Measurements from ENCODE around the gene RIPOR3.

The RIPOR3 gene

DNA sequence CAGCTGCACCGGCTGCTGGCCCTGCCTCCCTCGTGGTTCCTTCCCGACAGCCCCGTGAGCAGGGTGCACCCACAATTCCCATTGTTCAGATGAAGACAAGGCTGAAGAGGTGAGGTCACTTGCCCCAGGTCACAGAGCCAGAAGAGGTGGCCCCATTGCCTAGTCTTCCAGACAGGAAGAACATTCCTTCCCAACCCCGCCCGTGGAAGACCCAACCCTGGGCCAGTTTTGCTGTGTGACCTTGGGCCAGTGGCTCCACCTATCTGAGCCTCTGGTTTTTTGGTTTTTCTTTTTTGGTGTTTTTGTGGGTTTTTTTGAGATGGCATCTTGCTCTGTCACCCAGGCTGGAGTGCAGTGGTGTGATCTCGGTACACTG, 61.7 kb downstream of the RIPOR3 start:
- TF ChIP-seq, protein P1, sequence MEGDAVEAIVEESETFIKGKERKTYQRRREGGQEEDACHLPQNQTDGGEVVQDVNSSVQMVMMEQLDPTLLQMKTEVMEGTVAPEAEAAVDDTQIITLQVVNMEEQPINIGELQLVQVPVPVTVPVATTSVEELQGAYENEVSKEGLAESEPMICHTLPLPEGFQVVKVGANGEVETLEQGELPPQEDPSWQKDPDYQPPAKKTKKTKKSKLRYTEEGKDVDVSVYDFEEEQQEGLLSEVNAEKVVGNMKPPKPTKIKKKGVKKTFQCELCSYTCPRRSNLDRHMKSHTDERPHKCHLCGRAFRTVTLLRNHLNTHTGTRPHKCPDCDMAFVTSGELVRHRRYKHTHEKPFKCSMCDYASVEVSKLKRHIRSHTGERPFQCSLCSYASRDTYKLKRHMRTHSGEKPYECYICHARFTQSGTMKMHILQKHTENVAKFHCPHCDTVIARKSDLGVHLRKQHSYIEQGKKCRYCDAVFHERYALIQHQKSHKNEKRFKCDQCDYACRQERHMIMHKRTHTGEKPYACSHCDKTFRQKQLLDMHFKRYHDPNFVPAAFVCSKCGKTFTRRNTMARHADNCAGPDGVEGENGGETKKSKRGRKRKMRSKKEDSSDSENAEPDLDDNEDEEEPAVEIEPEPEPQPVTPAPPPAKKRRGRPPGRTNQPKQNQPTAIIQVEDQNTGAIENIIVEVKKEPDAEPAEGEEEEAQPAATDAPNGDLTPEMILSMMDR (IDR thresholded peaks at IDR 0.05; ENCODE audit: borderline replicate concordance, control extremely low read depth, extremely low read depth, insufficient read depth, missing control alignments) = no peak
- in situ Hi-C loops (cut with MboI; ENCODE audit: low sequenced_read_pairs, unreplicated experiment) = no loop called here
- DNase-seq (ENCODE audit: low spot score) = no peak

- TF ChIP-seq, protein P1 (IDR thresholded peaks at IDR 0.05; ENCODE audit: borderline replicate concordance, control extremely low read depth, extremely low read depth, insufficient read depth, missing control alignments) = no peak
Measured at GRCh38 chr20:50628853-50629669, 62.3 kb downstream of the RIPOR3 start.

DNA sequence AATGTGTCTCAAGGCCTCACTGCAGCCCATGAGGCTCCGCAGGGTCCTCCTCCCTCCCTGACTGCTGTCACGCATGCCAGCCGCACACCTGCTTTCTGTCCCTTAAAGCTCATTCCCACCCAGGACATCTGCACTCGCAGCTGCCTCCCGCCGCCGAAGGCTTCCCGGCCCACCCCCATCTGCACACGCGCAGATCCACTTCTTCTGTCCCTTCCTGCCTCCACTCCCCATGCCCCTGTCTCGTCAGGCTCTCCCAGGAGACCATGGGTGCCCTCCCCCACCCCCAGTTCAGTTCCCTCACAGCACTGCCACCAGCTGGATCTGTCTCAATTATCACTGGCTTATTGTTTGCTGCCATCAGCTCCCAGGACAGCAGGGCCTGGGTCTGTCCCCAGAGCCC, 63.0 kb downstream of the RIPOR3 start:
- TF ChIP-seq, protein P1 (IDR thresholded peaks at IDR 0.05; ENCODE audit: borderline replicate concordance, control extremely low read depth, extremely low read depth, insufficient read depth, missing control alignments) = no peak
- in situ Hi-C loops (cut with MboI; ENCODE audit: low sequenced_read_pairs, unreplicated experiment) = no loop called here
- no peak for DNase-seq (ENCODE audit: low spot score)

More at GRCh38 chr20:50628853-50629669, 62.3 kb downstream of the RIPOR3 start:
- in situ Hi-C loops (cut with MboI; ENCODE audit: low sequenced_read_pairs, unreplicated experiment) = no loop called here
- no peak for DNase-seq (ENCODE audit: low spot score)

- DNase-seq (ENCODE audit: low spot score) = no peak
- in situ Hi-C loops (cut with MboI; ENCODE audit: low sequenced_read_pairs, unreplicated experiment) = no loop called here
- TF ChIP-seq, protein P1 (IDR thresholded peaks at IDR 0.05; ENCODE audit: borderline replicate concordance, control extremely low read depth, extremely low read depth, insufficient read depth, missing control alignments) = no peak
Measured at GRCh38 chr20:50627747-50628146, 63.6 kb downstream of the RIPOR3 start.

- DNase-seq (ENCODE audit: low spot score) = no peak
- TF ChIP-seq, protein P1 (IDR thresholded peaks at IDR 0.05; ENCODE audit: borderline replicate concordance, control extremely low read depth, extremely low read depth, insufficient read depth, missing control alignments) = no peak
- in situ Hi-C loops (cut with MboI; ENCODE audit: low sequenced_read_pairs, unreplicated experiment) = no loop called here
Measured at GRCh38 chr20:50625986-50626677, 65.2 kb downstream of the RIPOR3 start.

DNA sequence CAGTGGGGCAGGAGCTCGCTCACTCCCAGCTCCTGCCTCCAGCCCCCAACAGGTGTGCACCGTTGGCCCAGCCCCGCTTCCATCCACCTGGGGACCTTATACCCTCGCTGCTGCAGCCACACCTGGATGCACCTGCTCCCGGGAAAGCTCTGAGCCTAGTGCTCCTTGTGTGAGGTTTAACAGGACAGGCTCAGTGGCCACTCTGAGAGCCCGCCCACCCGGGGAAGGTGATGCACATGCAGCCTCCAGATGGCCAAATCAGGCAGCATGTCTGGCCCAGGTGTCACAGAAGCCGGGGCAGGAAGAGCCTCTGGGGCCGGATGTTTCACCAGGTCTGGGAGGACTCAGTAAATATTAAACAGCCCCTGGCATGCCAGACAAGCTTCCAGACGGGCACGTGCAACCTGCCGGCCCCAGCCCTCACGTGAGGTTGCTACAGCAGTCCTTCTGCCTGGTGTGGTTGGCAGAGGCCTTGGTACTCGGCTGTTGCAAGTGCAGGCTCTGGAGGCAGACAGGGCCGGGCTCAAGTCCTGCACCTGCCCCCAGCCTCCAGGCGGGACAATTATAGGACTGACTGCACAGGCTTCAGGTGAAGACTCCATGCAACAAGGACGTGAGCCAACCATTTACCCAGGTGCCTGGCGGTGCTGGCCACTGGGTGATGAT, 66.9 kb downstream of the RIPOR3 start:
- DNase-seq (ENCODE audit: low spot score) = no peak
- TF ChIP-seq, protein P1 (IDR thresholded peaks at IDR 0.05; ENCODE audit: borderline replicate concordance, control extremely low read depth, extremely low read depth, insufficient read depth, missing control alignments) = no peak
- in situ Hi-C loops (cut with MboI; ENCODE audit: low sequenced_read_pairs, unreplicated experiment) = no loop called here
